Panc1 (cell line): ENCODE data around the gene CISTR. TPM values are rescaled to one million over a fixed set of nuclear protein-coding genes. Genes with fewer than 3 reads are reported as not detected.

Experiments used
- ATAC-seq: fragments of 200-7000 bp; cut with Tn5 transposase; 2 replicates; pipeline ENCODE4 v1.9.1; 2020; ENCODE audit warnings: mild to moderate bottlenecking, moderate library complexity
- BruUV-seq: library from RNA; stranded (reverse); fragments of 400-500 nt; replicated peaks from 2 replicates; lab custom pipeline; 2021; lab: Mats Ljungman, UMichigan
- CTCF ChIA-PET: fragments of 300-600 bp; sonication (Branson Sonifier 250); formaldehyde crosslinking; loops from one replicate; lab custom pipeline; 2022; ENCODE audit warnings: antibody characterized with exemption; lab: Charles Lee
- POLR2A ChIA-PET: fragments of 300-600 bp; sonication (Branson Sonifier 250); formaldehyde crosslinking; loops from one replicate; lab custom pipeline; 2022; ENCODE audit warnings: antibody characterized with exemption; lab: Charles Lee
- DNase-seq: peaks from one replicate; pipeline ENCODE4 v3.0.0-alpha.2; 2010; ENCODE audit warnings: low read depth, low spot score
- H3K27ac ChIP-seq: 2 replicates; pipeline ENCODE4 v1.5.1; 2011; ENCODE audit warnings: mild to moderate bottlenecking, low read length, inconsistent platforms
- H3K27me3 ChIP-seq: fragments of 200-500 bp; sonication (Bioruptor generic); 2 replicates; pipeline ENCODE4 v1.6.0; 2014; ENCODE audit warnings: low read length, inconsistent platforms; ENCODE audit not compliant: control insufficient read depth, insufficient read depth
- H3K36me3 ChIP-seq: fragments of 200-500 bp; sonication (Bioruptor generic); 2 replicates; pipeline ENCODE4 v1.5.1; 2014; ENCODE audit warnings: inconsistent platforms, mild to moderate bottlenecking, low read length, moderate library complexity; ENCODE audit not compliant: control insufficient read depth, insufficient read depth
- H3K4me1 ChIP-seq: 2 replicates; pipeline ENCODE4 v1.5.1; 2011; ENCODE audit warnings: inconsistent platforms, mild to moderate bottlenecking, low read length, moderate library complexity; ENCODE audit not compliant: control insufficient read depth, insufficient read depth
- H3K4me3 ChIP-seq, 2 experiments: 2 replicates each; pipeline ENCODE4 v1.5.1; 2011 to 2012; ENCODE audit warnings: low read depth in 2 of 2, low read length in 2 of 2, mild to moderate bottlenecking in 2 of 2, inconsistent platforms in 1 of 2, moderate library complexity in 1 of 2
- H3K9me3 ChIP-seq: fragments of 200-500 bp; sonication (Bioruptor generic); 2 replicates; pipeline ENCODE4 v1.5.1; 2014; ENCODE audit warnings: low read depth, mild to moderate bottlenecking, inconsistent platforms, low read length, moderate library complexity; ENCODE audit not compliant: control insufficient read depth, insufficient read depth
- POLR2AphosphoS5 ChIP-seq: IDR thresholded peaks from 2 replicates; pipeline ENCODE4 v1.6.1; 2012; ENCODE audit warnings: mild to moderate bottlenecking, low read depth, low read length, moderate library complexity
- REST ChIP-seq, 2 experiments: IDR thresholded peaks; 2 replicates each; pipeline ENCODE4 v1.6.1; 2011 to 2012; ENCODE audit warnings: low read depth in 2 of 2, control low read depth in 1 of 2, low read length in 1 of 2, mild to moderate bottlenecking in 1 of 2, moderate library complexity in 1 of 2; ENCODE audit not compliant: insufficient read depth in 1 of 2
- SIN3A ChIP-seq: IDR thresholded peaks from 2 replicates; pipeline ENCODE4 v1.6.1; 2012; ENCODE audit warnings: low read depth, mild to moderate bottlenecking, low read length, moderate library complexity, borderline replicate concordance; ENCODE audit not compliant: insufficient read depth
- TCF7L2 ChIP-seq: IDR thresholded peaks from 2 replicates; pipeline ENCODE4 v1.6.1; 2011; ENCODE audit warnings: mild to moderate bottlenecking, low read depth, low read length, inconsistent platforms
- in situ Hi-C: cut with HindIII; loops from 2 replicates; pipeline ENCODE4 v1.10.0; 2016; ENCODE audit warnings: low sequenced_read_pairs, low pct_unique_long_range_greater_than_20kb
- intact Hi-C: fragments of 100-400 bp; cut with micrococcal nuclease; formaldehyde crosslinking; loops from one replicate; pipeline ENCODE4 v1.10.0; 2022; ENCODE audit not compliant: unreplicated experiment
- total RNA-seq: library from RNA; stranded (reverse); gene quantifications from one replicate; pipeline ENCODE4 v1.2.1, GENCODE V29; 2021; ENCODE audit not compliant: unreplicated experiment
- TF ChIP-seq, protein P1 (sequence below): fragments of 450-650 bp; IDR thresholded peaks from 2 replicates; pipeline ENCODE4 v1.5.1; 2017; ENCODE audit warnings: mild to moderate bottlenecking

CISTR gene
- total RNA-seq, 1 experiment from 2014 or later, result not detected

DNA sequence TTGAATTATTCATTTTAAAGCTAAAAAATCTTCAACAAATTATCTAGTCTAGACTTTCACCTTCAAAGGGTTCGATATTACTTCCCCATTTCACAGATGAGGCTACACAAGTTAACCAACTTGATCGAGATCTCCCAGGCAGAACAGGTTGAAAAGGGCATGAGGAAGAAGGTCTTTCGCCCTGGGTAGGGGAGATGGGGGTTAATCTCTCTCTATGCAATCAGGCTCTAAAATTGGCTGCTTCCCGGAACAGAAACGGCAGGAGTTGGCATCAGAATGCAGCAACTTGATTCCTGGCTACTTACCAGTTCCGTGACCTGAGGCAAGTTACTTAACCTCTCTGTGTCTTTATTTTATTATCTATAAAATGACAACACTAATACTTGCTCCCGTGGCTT lies 2.4 kb upstream of the CISTR start:
- no peaks in the 10 kb centered on the region for H3K36me3 ChIP-seq

GRCh38 chr12:53752621-53753020 lies 842 bp upstream of the CISTR start:
- Histone ChIP-seq H3K4me3 (no peak overlapping the region), H3K9me3 (no peaks in the 10 kb centered on the region), H3K27ac (peak overlapping the region; percentile 21; the same call in 1 of the 2 replicates), H3K36me3 (no peaks in the 10 kb centered on the region), H3K27me3 (no peaks in the 10 kb centered on the region), H3K4me1 (peaks cover 46% of the 10 kb centered on the region)
- ATAC-seq (no peak), DNase-seq (no peak)
- intact Hi-C loops (no loop called here), in situ Hi-C loops (no loop called here)
- POLR2A ChIA-PET, result interaction anchor here (0.6 kb wide), 1 partner anchor 212 kb away, joined by 3 read pairs; no protein-coding TSS in a partner anchor
- BruUV-seq, result no TSS peak
- no peak for TF ChIP-seq SIN3A
- no peak for TF ChIP-seq REST (IDR thresholded peaks at IDR 0.05; ENCODE audit: insufficient read depth in 1 of 2, low read depth in 2 of 2, low read length in 1 of 2)
- CTCF ChIA-PET, result interaction anchor here (0.6 kb wide), 1 partner anchor 253 kb away, joined by 3 read pairs; no protein-coding TSS in a partner anchor

More for the DNA sequence above, 2.4 kb upstream of the CISTR start:
- peak overlapping the region; percentile 64 for H3K27ac ChIP-seq
- no TSS peak for BruUV-seq
- in situ Hi-C loops (no loop called here), intact Hi-C loops (no loop called here)
- H3K27me3 ChIP-seq, result no peaks in the 10 kb centered on the region
- POLR2A ChIA-PET, result no interaction called here
- CTCF ChIA-PET, result interaction anchor here (0.5 to 1.0 kb wide), 3 partner anchors 52 to 278 kb away, joined by 3 to 5 read pairs (median 4); no protein-coding TSS in a partner anchor
- peaks cover 46% of the 10 kb centered on the region for H3K4me1 ChIP-seq
- ATAC-seq, result no peak
- DNase-seq, result no peak
- TF ChIP-seq REST (IDR thresholded peaks at IDR 0.05; ENCODE audit: insufficient read depth in 1 of 2, low read depth in 2 of 2, low read length in 1 of 2) (no peak), SIN3A (no peak)
- no peaks in the 10 kb centered on the region for H3K9me3 ChIP-seq
- H3K4me3 ChIP-seq, result no peak overlapping the region

DNA sequence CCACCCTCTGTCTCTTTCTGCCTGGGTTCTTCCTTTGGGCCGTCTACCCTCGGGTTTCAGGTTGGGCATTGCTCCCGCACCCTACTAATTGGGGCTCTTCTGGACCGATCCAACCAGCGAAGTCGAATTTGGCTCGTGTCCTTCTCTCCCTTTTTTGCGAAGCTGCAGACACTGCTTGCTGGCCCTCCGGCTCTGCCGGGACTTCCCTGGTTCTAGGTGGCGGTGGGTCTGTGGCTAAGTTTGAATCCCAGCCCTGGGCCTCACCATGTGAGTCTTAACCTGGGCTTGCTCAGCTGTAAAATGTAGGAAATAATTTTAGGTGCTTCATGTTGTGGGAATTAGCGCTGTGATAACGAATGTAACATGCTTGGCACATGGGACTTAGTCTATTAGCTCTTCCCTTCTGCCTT lies 418 bp upstream of the CISTR start:
- intact Hi-C loops, result no loop called here

More for the DNA sequence above, 418 bp upstream of the CISTR start:
- Histone ChIP-seq H3K9me3 (no peaks in the 10 kb centered on the region), H3K36me3 (no peaks in the 10 kb centered on the region), H3K4me1 (peaks cover 46% of the 10 kb centered on the region), H3K27ac (0 out of 2 replicates have a peak overlapping the region, but pooled peaks have one; percentile 21), H3K27me3 (no peaks in the 10 kb centered on the region), H3K4me3 (no peak overlapping the region)
- BruUV-seq, result no TSS peak
- TF ChIP-seq POLR2AphosphoS5 (no peak), REST (IDR thresholded peaks at IDR 0.05; ENCODE audit: insufficient read depth in 1 of 2, low read depth in 2 of 2, low read length in 1 of 2) (no peak), TCF7L2 (no peak), SIN3A (no peak)
- TF ChIP-seq, protein P1, sequence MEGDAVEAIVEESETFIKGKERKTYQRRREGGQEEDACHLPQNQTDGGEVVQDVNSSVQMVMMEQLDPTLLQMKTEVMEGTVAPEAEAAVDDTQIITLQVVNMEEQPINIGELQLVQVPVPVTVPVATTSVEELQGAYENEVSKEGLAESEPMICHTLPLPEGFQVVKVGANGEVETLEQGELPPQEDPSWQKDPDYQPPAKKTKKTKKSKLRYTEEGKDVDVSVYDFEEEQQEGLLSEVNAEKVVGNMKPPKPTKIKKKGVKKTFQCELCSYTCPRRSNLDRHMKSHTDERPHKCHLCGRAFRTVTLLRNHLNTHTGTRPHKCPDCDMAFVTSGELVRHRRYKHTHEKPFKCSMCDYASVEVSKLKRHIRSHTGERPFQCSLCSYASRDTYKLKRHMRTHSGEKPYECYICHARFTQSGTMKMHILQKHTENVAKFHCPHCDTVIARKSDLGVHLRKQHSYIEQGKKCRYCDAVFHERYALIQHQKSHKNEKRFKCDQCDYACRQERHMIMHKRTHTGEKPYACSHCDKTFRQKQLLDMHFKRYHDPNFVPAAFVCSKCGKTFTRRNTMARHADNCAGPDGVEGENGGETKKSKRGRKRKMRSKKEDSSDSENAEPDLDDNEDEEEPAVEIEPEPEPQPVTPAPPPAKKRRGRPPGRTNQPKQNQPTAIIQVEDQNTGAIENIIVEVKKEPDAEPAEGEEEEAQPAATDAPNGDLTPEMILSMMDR, result no peak
- POLR2A ChIA-PET, result interaction anchor here (0.6 kb wide), 1 partner anchor 212 kb away, joined by 3 read pairs; no protein-coding TSS in a partner anchor
- in situ Hi-C loops, result no loop called here
- CTCF ChIA-PET, result interaction anchor here (0.6 kb wide), 1 partner anchor 254 kb away, joined by 3 read pairs; no protein-coding TSS in a partner anchor
- ATAC-seq (no peak), DNase-seq (no peak)
